ENCODE results near the gene SBF2. TPM values are rescaled to one million over a fixed set of nuclear protein-coding genes. Genes with fewer than 3 reads are reported as not detected.

Gene SBF2
- total and polyA plus RNA-seq, 9 of the 15 experiments (the other 6 are each of a cell fraction or from before 2014, with no cell fraction given), result 0.80 to 9.5 (median 5.0) TPM

DNA sequence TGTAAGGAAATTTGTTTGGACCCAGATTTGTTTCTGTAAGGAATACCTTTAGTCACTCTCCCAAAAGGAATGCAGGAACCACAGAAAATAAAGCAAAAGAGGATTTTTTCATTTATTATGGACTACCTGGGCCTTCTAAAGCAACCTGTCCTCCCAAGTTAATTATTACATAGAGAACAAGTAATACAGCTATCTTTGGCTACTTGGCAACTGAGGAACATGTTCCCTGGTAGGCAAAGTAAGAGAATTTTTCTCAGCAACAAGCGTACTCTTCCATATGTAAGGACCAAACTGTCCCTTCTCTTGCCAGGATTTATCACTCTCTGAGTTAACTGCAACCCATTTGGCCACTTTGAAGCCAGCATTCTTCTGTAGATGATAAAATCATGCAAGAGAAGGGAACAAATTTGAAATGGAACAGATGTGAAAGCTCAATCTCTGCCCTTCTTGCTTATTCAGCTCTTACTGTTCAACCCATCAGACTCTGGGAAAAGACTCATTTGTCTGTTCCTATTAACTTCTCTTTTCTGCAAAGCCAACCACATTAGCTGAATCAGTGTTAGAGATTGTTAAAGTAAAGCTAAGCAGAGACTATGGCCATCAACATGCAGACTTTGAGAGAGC is 440.0 kb downstream of the SBF2 start:
- 44% methylated on average over 1 of the region's 1 CpG for WGBS (ENCODE audit: insufficient coverage, low coverage, missing lambda C conversion rate)
- no peaks in the 10 kb centered on the region; a peak in 1 of 5 replicates for H3K4me1 ChIP-seq (replicated peaks in 1 of 2; ENCODE audit: control insufficient read depth in 2 of 2, insufficient read depth in 2 of 2, low read length in 2 of 2)
- no peak overlapping the region for H3K4me3 ChIP-seq
- CTCF ChIA-PET (ENCODE audit: low intra/inter-chr PET ratio), result no interaction called here
- ATAC-seq (no peak), DNase-seq (ENCODE audit: extremely low read depth in 1 of 4, low spot score in 3 of 4) (no peak), FAIRE-seq (no peak)
- no peak overlapping the region for H3K9ac ChIP-seq (ENCODE audit: insufficient read depth in 1 of 2, low read depth in 2 of 2, low read length in 2 of 2)
- POLR2A ChIA-PET, result no interaction called here
- intact Hi-C loops (cut with micrococcal nuclease) (no loop called here), in situ Hi-C loops (cut with MboI) (loop anchor here (25.0 kb wide), 1 partner anchor 458 kb away; the partner anchor contains the start of gene ADM)
- no peaks in the 10 kb centered on the region for H4K20me1 ChIP-seq (replicated peaks; ENCODE audit: control insufficient read depth, insufficient read depth, low read length)
- H3K27me3 ChIP-seq (ENCODE audit: control insufficient read depth in 2 of 2, insufficient read depth in 2 of 2, low read length in 2 of 2), result no peaks in the 10 kb centered on the region
- TF ChIP-seq EZH2 (IDR thresholded peaks at IDR 0.05; ENCODE audit: borderline replicate concordance, low read depth, low read length) (no peak), ZNF316 (IDR thresholded peaks at IDR 0.05) (no peak), TGIF2 (CRISPR knock-in tag; IDR thresholded peaks at IDR 0.05) (no peak), MBD2 (IDR thresholded peaks at IDR 0.05; ENCODE audit: borderline replicate concordance, low read depth) (no peak), RAD51 (IDR thresholded peaks at IDR 0.05; ENCODE audit: borderline replicate concordance, low read depth) (no peak), HLTF (IDR thresholded peaks at IDR 0.05) (no peak), ZNF695 (CRISPR knock-in tag; IDR thresholded peaks at IDR 0.05) (no peak), SMC3 (conservative IDR thresholded peaks at IDR 0.05; ENCODE audit: insufficient read depth, low read depth, low read length) (no peak), ZNF140 (CRISPR knock-in tag; IDR thresholded peaks at IDR 0.05) (no peak), DMBX1 (CRISPR knock-in tag; IDR thresholded peaks at IDR 0.05; ENCODE audit: borderline replicate concordance) (no peak)
- TF ChIP-seq, protein P1, sequence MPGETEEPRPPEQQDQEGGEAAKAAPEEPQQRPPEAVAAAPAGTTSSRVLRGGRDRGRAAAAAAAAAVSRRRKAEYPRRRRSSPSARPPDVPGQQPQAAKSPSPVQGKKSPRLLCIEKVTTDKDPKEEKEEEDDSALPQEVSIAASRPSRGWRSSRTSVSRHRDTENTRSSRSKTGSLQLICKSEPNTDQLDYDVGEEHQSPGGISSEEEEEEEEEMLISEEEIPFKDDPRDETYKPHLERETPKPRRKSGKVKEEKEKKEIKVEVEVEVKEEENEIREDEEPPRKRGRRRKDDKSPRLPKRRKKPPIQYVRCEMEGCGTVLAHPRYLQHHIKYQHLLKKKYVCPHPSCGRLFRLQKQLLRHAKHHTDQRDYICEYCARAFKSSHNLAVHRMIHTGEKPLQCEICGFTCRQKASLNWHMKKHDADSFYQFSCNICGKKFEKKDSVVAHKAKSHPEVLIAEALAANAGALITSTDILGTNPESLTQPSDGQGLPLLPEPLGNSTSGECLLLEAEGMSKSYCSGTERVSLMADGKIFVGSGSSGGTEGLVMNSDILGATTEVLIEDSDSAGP (CRISPR knock-in tag; IDR thresholded peaks at IDR 0.05), result no peak
- TF ChIP-seq, protein P2, sequence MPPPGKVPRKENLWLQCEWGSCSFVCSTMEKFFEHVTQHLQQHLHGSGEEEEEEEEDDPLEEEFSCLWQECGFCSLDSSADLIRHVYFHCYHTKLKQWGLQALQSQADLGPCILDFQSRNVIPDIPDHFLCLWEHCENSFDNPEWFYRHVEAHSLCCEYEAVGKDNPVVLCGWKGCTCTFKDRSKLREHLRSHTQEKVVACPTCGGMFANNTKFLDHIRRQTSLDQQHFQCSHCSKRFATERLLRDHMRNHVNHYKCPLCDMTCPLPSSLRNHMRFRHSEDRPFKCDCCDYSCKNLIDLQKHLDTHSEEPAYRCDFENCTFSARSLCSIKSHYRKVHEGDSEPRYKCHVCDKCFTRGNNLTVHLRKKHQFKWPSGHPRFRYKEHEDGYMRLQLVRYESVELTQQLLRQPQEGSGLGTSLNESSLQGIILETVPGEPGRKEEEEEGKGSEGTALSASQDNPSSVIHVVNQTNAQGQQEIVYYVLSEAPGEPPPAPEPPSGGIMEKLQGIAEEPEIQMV (tag; conservative IDR thresholded peaks at IDR 0.05; ENCODE audit: low read depth), result no peak
- TF ChIP-seq, protein P3, sequence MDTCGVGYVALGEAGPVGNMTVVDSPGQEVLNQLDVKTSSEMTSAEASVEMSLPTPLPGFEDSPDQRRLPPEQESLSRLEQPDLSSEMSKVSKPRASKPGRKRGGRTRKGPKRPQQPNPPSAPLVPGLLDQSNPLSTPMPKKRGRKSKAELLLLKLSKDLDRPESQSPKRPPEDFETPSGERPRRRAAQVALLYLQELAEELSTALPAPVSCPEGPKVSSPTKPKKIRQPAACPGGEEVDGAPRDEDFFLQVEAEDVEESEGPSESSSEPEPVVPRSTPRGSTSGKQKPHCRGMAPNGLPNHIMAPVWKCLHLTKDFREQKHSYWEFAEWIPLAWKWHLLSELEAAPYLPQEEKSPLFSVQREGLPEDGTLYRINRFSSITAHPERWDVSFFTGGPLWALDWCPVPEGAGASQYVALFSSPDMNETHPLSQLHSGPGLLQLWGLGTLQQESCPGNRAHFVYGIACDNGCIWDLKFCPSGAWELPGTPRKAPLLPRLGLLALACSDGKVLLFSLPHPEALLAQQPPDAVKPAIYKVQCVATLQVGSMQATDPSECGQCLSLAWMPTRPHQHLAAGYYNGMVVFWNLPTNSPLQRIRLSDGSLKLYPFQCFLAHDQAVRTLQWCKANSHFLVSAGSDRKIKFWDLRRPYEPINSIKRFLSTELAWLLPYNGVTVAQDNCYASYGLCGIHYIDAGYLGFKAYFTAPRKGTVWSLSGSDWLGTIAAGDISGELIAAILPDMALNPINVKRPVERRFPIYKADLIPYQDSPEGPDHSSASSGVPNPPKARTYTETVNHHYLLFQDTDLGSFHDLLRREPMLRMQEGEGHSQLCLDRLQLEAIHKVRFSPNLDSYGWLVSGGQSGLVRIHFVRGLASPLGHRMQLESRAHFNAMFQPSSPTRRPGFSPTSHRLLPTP (IDR thresholded peaks at IDR 0.05; ENCODE audit: borderline replicate concordance, extremely low read depth, insufficient read length), result no peak
- TF ChIP-seq, protein P4, sequence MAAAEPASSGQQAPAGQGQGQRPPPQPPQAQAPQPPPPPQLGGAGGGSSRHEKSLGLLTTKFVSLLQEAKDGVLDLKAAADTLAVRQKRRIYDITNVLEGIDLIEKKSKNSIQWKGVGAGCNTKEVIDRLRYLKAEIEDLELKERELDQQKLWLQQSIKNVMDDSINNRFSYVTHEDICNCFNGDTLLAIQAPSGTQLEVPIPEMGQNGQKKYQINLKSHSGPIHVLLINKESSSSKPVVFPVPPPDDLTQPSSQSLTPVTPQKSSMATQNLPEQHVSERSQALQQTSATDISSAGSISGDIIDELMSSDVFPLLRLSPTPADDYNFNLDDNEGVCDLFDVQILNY (CRISPR knock-in tag; IDR thresholded peaks at IDR 0.05), result no peak
- TF ChIP-seq, protein P5, sequence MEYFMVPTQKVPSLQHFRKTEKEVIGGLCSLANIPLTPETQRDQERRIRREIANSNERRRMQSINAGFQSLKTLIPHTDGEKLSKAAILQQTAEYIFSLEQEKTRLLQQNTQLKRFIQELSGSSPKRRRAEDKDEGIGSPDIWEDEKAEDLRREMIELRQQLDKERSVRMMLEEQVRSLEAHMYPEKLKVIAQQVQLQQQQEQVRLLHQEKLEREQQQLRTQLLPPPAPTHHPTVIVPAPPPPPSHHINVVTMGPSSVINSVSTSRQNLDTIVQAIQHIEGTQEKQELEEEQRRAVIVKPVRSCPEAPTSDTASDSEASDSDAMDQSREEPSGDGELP (CRISPR knock-in tag; IDR thresholded peaks at IDR 0.05; ENCODE audit: borderline replicate concordance), result no peak
- no peaks in the 10 kb centered on the region for H3K79me2 ChIP-seq (ENCODE audit: control insufficient read depth, insufficient read depth, low read length)
- no peaks in the 10 kb centered on the region for H3K36me3 ChIP-seq (ENCODE audit: control insufficient read depth, insufficient read depth, low read length)
- no peak overlapping the region for H3K27ac ChIP-seq (ENCODE audit: extremely low read depth, low read depth, low read length)
- no TSS peak for BruUV-seq (replicated peaks)
- H3K9me1 ChIP-seq (ENCODE audit: control insufficient read depth, insufficient read depth, low read length), result no peaks in the 10 kb centered on the region
- H2AFZ ChIP-seq (ENCODE audit: low read depth, low read length), result no peak overlapping the region
- no peaks in the 10 kb centered on the region for H3K9me3 ChIP-seq (replicated peaks; ENCODE audit: control insufficient read depth, insufficient read depth, low read depth, low read length)
- no peak overlapping the region for H3K4me2 ChIP-seq (ENCODE audit: insufficient read depth, low read length)
